Panc1 (cell line): ENCODE results near the gene SLC25A12. TPM values are rescaled to one million over a fixed set of nuclear protein-coding genes. Genes with fewer than 3 reads are reported as not detected.

Source experiments
- ATAC-seq: fragments of 200-7000 bp; cut with Tn5 transposase; 2 replicates; pipeline ENCODE4 v1.9.1; 2020; ENCODE audit warnings: mild to moderate bottlenecking, moderate library complexity
- BruUV-seq: library from RNA; stranded (reverse); fragments of 400-500 nt; replicated peaks from 2 replicates; lab custom pipeline; 2021; lab: Mats Ljungman, UMichigan
- CTCF ChIA-PET: fragments of 300-600 bp; sonication (Branson Sonifier 250); formaldehyde crosslinking; loops from one replicate; lab custom pipeline; 2022; ENCODE audit warnings: antibody characterized with exemption; lab: Charles Lee
- POLR2A ChIA-PET: fragments of 300-600 bp; sonication (Branson Sonifier 250); formaldehyde crosslinking; loops from one replicate; lab custom pipeline; 2022; ENCODE audit warnings: antibody characterized with exemption; lab: Charles Lee
- DNase-seq: peaks from one replicate; pipeline ENCODE4 v3.0.0-alpha.2; 2010; ENCODE audit warnings: low read depth, low spot score
- H3K27ac ChIP-seq: 2 replicates; pipeline ENCODE4 v1.5.1; 2011; ENCODE audit warnings: mild to moderate bottlenecking, low read length, inconsistent platforms
- H3K27me3 ChIP-seq: fragments of 200-500 bp; sonication (Bioruptor generic); 2 replicates; pipeline ENCODE4 v1.6.0; 2014; ENCODE audit warnings: low read length, inconsistent platforms; ENCODE audit not compliant: control insufficient read depth, insufficient read depth
- H3K36me3 ChIP-seq: fragments of 200-500 bp; sonication (Bioruptor generic); 2 replicates; pipeline ENCODE4 v1.5.1; 2014; ENCODE audit warnings: inconsistent platforms, mild to moderate bottlenecking, low read length, moderate library complexity; ENCODE audit not compliant: control insufficient read depth, insufficient read depth
- H3K4me1 ChIP-seq: 2 replicates; pipeline ENCODE4 v1.5.1; 2011; ENCODE audit warnings: inconsistent platforms, mild to moderate bottlenecking, low read length, moderate library complexity; ENCODE audit not compliant: control insufficient read depth, insufficient read depth
- H3K4me3 ChIP-seq, 2 experiments: 2 replicates each; pipeline ENCODE4 v1.5.1; 2011 to 2012; ENCODE audit warnings: low read depth in 2 of 2, low read length in 2 of 2, mild to moderate bottlenecking in 2 of 2, inconsistent platforms in 1 of 2, moderate library complexity in 1 of 2
- H3K9me3 ChIP-seq: fragments of 200-500 bp; sonication (Bioruptor generic); 2 replicates; pipeline ENCODE4 v1.5.1; 2014; ENCODE audit warnings: low read depth, mild to moderate bottlenecking, inconsistent platforms, low read length, moderate library complexity; ENCODE audit not compliant: control insufficient read depth, insufficient read depth
- POLR2AphosphoS5 ChIP-seq: IDR thresholded peaks from 2 replicates; pipeline ENCODE4 v1.6.1; 2012; ENCODE audit warnings: mild to moderate bottlenecking, low read depth, low read length, moderate library complexity
- REST ChIP-seq, 2 experiments: IDR thresholded peaks; 2 replicates each; pipeline ENCODE4 v1.6.1; 2011 to 2012; ENCODE audit warnings: low read depth in 2 of 2, control low read depth in 1 of 2, low read length in 1 of 2, mild to moderate bottlenecking in 1 of 2, moderate library complexity in 1 of 2; ENCODE audit not compliant: insufficient read depth in 1 of 2
- SIN3A ChIP-seq: IDR thresholded peaks from 2 replicates; pipeline ENCODE4 v1.6.1; 2012; ENCODE audit warnings: low read depth, mild to moderate bottlenecking, low read length, moderate library complexity, borderline replicate concordance; ENCODE audit not compliant: insufficient read depth
- TCF7L2 ChIP-seq: IDR thresholded peaks from 2 replicates; pipeline ENCODE4 v1.6.1; 2011; ENCODE audit warnings: mild to moderate bottlenecking, low read depth, low read length, inconsistent platforms
- in situ Hi-C: cut with HindIII; loops from 2 replicates; pipeline ENCODE4 v1.10.0; 2016; ENCODE audit warnings: low sequenced_read_pairs, low pct_unique_long_range_greater_than_20kb
- intact Hi-C: fragments of 100-400 bp; cut with micrococcal nuclease; formaldehyde crosslinking; loops from one replicate; pipeline ENCODE4 v1.10.0; 2022; ENCODE audit not compliant: unreplicated experiment
- total RNA-seq: library from RNA; stranded (reverse); gene quantifications from one replicate; pipeline ENCODE4 v1.2.1, GENCODE V29; 2021; ENCODE audit not compliant: unreplicated experiment
- TF ChIP-seq, protein P1 (sequence below): fragments of 450-650 bp; IDR thresholded peaks from 2 replicates; pipeline ENCODE4 v1.5.1; 2017; ENCODE audit warnings: mild to moderate bottlenecking

The SLC25A12 gene
- total RNA-seq, 1 experiment from 2014 or later, result 17.8 TPM

GRCh38 chr2:171909266-171909665, 15.2 kb upstream of the SLC25A12 start:
- H3K36me3 ChIP-seq, result no peaks in the 10 kb centered on the region
- in situ Hi-C loops (no loop called here), intact Hi-C loops (no loop called here)
- DNase-seq, result no peak
- no peaks in the 10 kb centered on the region for H3K27me3 ChIP-seq
- H3K9me3 ChIP-seq, result no peaks in the 10 kb centered on the region
- H3K27ac ChIP-seq, result no peak overlapping the region
- no peaks in the 10 kb centered on the region for H3K4me1 ChIP-seq
- BruUV-seq, result no TSS peak
- POLR2A ChIA-PET, result no interaction called here
- no peak for ATAC-seq
- no peak overlapping the region for H3K4me3 ChIP-seq
- CTCF ChIA-PET, result no interaction called here
- no peak for TF ChIP-seq POLR2AphosphoS5
- no peak for TF ChIP-seq SIN3A
- no peak for TF ChIP-seq TCF7L2
- no peak for TF ChIP-seq REST (IDR thresholded peaks at IDR 0.05; ENCODE audit: insufficient read depth in 1 of 2, low read depth in 2 of 2, low read length in 1 of 2)
- TF ChIP-seq, protein P1, sequence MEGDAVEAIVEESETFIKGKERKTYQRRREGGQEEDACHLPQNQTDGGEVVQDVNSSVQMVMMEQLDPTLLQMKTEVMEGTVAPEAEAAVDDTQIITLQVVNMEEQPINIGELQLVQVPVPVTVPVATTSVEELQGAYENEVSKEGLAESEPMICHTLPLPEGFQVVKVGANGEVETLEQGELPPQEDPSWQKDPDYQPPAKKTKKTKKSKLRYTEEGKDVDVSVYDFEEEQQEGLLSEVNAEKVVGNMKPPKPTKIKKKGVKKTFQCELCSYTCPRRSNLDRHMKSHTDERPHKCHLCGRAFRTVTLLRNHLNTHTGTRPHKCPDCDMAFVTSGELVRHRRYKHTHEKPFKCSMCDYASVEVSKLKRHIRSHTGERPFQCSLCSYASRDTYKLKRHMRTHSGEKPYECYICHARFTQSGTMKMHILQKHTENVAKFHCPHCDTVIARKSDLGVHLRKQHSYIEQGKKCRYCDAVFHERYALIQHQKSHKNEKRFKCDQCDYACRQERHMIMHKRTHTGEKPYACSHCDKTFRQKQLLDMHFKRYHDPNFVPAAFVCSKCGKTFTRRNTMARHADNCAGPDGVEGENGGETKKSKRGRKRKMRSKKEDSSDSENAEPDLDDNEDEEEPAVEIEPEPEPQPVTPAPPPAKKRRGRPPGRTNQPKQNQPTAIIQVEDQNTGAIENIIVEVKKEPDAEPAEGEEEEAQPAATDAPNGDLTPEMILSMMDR, result no peak

- TF ChIP-seq POLR2AphosphoS5 (no peak), REST (IDR thresholded peaks at IDR 0.05; ENCODE audit: insufficient read depth in 1 of 2, low read depth in 2 of 2, low read length in 1 of 2) (no peak), SIN3A (no peak), TCF7L2 (no peak)
- TF ChIP-seq, protein P1, result no peak
- ATAC-seq (no peak), DNase-seq (no peak)
- no peak overlapping the region for H3K4me3 ChIP-seq
- H3K36me3 ChIP-seq, result no peaks in the 10 kb centered on the region
- ChIA-PET CTCF (no interaction called here), POLR2A (no interaction called here)
- intact Hi-C loops, result no loop called here
- H3K4me1 ChIP-seq, result no peaks in the 10 kb centered on the region
- H3K27me3 ChIP-seq, result no peaks in the 10 kb centered on the region
- BruUV-seq, result no TSS peak
- in situ Hi-C loops, result no loop called here
- H3K9me3 ChIP-seq, result no peaks in the 10 kb centered on the region
- no peak overlapping the region for H3K27ac ChIP-seq
These were observed 14.2 kb upstream of the SLC25A12 start for GRCh38 chr2:171908235-171908634.
